GM19025 (cell line): ENCODE measurements around the gene CYB561D1.

Experiments used
- ATAC-seq: cut with Tn5 transposase; IDR thresholded peaks from one replicate; pipeline ENCODE4 v1.9.1; 2021; ENCODE audit warnings: mild to moderate bottlenecking, low read depth, moderate library complexity; ENCODE audit not compliant: unreplicated experiment

Gene CYB561D1

DNA sequence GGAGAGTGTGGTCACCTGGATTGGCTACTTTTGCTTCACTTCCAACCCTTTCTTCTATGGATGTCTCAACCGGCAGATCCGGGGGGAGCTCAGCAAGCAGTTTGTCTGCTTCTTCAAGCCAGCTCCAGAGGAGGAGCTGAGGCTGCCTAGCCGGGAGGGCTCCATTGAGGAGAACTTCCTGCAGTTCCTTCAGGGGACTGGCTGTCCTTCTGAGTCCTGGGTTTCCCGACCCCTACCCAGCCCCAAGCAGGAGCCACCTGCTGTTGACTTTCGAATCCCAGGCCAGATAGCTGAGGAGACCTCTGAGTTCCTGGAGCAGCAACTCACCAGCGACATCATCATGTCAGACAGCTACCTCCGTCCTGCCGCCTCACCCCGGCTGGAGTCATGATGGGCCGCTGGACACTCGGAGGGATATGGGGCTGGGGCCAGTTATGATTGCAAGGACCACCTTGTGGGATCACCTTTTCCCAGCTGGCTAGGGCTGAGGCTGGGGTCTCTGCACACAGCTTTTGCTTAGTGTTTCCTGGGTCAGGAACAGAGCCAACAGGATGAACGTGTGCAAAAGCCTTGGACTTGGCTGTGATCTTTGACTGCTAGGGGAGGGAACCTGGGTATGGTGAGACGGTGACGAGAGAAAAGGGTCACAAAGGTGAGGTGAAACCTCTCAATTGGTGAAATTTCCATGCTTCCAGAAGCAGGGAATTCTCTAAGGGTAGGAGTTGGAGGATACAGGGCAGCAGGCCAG lies 50.3 kb downstream of the CYB561D1 start:
- no peak for ATAC-seq

DNA sequence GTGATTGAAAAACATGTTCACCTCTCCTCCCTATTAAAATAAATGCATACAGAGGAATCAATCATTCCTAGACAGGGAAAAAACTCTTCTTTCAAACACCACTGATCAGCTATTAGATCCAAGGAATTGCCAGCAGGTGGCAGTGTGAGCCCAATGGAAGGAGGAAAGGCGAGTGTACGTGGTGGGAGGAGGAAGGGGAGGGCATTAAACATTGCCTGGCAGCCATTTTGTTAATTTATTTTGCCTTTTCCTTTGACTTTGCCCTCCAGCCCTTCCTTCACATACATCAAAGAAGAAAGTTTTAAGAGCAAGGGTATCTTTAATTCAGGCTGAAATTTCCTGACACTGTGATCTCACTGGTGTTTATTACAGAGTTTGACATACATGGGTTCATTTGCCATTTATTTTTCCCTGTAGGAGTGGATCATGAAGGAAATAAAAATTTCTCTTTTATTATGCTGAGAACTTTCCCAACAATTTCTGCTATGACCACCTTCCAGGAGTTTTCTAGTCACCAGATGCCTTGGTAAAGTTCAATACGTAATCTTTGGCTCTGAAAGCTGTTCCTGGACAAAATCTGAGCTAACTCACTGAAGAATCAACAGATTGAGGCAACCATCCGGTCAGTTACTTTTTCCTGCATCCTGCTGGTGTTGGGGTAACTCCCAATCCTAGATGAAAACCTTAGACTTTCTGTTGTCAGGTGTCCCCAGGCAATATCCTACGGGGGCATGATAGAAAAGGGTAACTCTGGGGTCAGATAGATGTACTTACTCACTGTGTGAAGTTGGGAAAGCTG lies 52.6 kb downstream of the CYB561D1 start:
- ATAC-seq, result no peak

DNA sequence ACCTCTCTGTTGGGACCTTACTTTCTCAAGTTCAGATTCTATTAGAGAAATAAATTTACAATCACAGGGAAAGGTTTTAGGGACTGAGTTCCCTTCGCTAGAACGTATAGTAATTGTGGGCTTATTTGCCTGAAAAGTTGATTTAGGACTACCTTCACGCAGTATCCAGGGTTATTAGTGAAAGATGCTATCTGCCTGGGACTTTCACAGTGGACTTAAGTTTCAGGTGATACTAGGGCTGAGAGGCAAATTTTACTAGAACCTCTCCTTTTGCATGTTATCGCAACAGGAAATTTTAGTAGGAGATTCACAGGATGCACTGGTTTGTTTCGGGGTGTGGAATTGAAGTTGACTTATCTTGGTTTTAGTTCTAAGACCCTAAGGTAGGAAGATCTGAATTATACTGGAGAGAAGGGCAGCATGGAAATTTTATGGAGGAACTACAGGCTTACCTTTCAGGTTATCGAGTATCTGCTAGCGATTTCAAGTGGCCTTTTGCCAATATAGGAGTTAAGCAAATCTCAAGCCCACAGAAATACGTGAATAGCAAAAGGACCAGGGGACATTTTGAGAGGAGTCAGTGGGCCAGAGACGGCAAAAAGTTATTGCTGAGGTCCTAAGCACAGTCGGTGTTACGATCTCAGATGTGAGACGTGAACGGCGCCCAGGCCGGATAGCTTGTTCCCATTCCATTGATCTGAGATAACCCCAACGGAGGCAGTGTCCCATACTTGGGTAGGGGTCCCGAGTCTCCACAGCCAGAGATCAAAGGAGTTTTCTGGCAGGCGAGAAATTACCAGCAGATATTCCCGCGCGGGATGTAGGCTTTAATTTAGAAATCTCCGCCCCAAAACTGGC lies 53.8 kb downstream of the CYB561D1 start:
- no peak for ATAC-seq

DNA sequence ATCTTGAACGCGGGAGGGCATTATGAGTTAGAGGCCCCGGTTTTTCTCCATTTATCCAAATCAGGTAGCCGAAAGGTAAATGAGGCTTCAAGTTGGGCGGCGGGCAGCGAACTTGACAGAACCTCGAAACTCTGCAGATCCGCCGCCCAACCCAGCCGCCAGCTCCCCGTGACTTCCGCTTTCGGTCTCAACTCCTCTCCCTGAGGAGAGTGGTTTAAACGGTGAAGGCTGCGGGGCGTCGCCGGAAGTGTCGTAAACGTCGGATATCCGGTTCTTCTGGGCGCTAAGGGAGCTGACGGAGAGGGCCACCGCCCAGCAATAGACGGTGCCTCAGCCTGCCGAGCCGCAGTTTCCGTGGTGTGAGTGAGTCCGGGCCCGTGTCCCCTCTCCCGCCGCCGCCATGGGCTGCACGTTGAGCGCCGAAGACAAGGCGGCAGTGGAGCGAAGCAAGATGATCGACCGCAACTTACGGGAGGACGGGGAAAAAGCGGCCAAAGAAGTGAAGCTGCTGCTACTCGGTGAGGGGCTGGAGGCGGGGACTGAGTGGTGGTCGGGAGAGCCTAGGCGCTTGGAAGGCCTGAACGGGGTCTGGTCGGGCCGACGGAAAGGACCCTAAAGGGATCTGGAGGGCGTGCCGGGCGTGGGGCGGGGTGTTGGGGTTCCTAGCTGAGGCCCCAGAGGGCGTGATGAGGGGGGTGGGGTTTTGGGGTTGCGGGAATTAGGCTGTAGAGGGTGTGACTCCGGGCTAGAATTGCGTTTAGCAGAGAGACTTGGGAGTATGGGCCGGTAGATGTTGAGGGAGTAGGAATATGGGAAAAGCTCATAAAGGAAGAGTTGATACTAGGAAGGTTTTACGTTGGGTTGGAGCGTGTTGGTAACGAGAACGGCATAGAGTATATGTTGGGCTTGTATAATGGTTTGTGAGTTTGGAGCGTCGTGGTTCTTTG lies 54.7 kb downstream of the CYB561D1 start, which contains the start of gene GNAI3:
GNAI3 (plus strand) TSS at position 295 of the 947 bp plus-strand sequence; CDS start at position 401, 106 bp downstream.
- ATAC-seq, result peak; percentile 95
